Measurements from ENCODE around the gene SIGMAR1. TPM values are rescaled to one million over a fixed set of nuclear protein-coding genes. Genes with fewer than 3 reads are reported as not detected.
A peak's percentile ranks its signal among the peaks of the same experiment; 100 is the strongest.

Gene SIGMAR1
- total and polyA plus RNA-seq, 4 donors: 27.7 to 82.3 (median 62.5) TPM

DNA sequence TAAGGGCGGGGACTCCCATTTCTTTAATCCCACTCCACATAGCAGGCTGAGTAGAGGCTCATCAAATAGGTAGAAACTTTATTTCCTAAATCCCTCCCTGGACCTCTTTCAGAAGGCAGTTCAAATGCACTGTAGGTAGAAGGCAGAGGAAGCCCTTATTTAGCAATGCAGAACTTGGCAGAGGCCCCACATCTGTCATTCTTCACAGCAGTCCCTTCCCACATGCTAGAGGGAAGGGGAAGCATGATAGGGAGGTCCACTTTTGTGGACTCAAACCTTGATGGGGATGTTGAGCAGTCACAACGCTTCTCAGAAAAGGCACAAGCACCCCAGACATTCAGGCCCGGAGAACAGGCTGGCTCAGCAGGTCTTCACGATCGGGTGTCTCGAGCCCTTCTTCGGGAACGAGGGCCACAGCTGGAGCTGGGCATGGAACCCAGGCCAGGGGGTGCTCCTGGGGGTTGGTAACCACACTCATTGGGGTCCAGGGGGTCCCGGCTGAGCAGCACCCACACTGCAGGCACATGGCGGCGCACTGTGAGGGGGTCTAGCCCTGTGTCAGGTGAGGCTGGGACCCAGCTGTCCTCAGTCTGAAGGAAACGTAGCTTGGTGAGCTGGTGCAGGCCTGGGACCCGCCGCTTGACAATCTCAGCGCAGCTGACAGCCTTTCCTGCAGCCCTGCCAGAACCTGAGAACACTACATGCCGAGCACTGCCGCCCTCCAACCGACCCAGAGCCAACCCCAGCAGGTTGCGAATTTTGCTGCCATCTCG is 27.0 kb downstream of the SIGMAR1 start:
- Histone ChIP-seq H3K36me3 (ENCODE audit: control insufficient read depth, insufficient read depth, low read length) (peaks cover 27% of the 10 kb centered on the region), H3K27me3 (ENCODE audit: control insufficient read depth, insufficient read depth, low read length) (no peaks in the 10 kb centered on the region), H3K27ac (ENCODE audit: low read depth, low read length) (no peak overlapping the region), H3K4me1 (ENCODE audit: control insufficient read depth, insufficient read depth, low read length) (peaks cover 26% of the 10 kb centered on the region), H3K4me3 (ENCODE audit: low read depth, low read length) (peak overlapping the region; percentile 82), H3K9me3 (ENCODE audit: control insufficient read depth, insufficient read depth, low read length) (no peaks in the 10 kb centered on the region)
- 79% methylated on average over 20 of the region's 20 CpGs for WGBS (ENCODE audit: insufficient coverage)
- DNase-seq (ENCODE audit: low read depth in 4 of 6, low spot score in 6 of 6): no peak

DNA sequence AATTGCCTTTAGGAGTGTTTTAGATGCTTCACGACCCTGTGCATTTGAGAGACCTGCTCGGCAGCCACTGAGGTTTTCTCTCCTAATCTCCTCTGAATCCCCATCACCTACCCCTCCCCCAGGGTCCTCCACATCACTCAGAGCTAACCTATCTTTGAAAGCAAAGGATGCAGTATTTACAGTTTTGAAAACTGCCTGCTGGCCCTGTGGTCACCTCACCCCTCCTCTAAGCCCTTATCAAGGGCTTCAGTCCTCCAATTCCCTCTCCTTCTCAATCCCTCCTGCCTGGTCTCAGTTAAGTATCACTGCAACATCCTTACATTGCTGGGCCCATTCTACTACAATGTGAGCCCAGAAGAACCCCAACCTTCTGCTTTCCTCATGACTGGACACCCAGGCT is 30.3 kb downstream of the SIGMAR1 start:
- H3K9me3 ChIP-seq (ENCODE audit: control insufficient read depth, insufficient read depth, low read length): no peaks in the 10 kb centered on the region
- no peak overlapping the region for H3K4me3 ChIP-seq (ENCODE audit: low read depth, low read length)
- peaks cover 29% of the 10 kb centered on the region for H3K4me1 ChIP-seq (ENCODE audit: control insufficient read depth, insufficient read depth, low read length)
- no peak for DNase-seq (ENCODE audit: low read depth in 4 of 6, low spot score in 6 of 6)
- H3K27ac ChIP-seq (ENCODE audit: low read depth, low read length): no peak overlapping the region
- H3K36me3 ChIP-seq (ENCODE audit: control insufficient read depth, insufficient read depth, low read length): peaks cover 7% of the 10 kb centered on the region
- 44% methylated on average over 2 of the region's 2 CpGs for WGBS (ENCODE audit: insufficient coverage)
- no peaks in the 10 kb centered on the region for H3K27me3 ChIP-seq (ENCODE audit: control insufficient read depth, insufficient read depth, low read length)

GRCh38 chr9:34606905-34607304 is 30.7 kb downstream of the SIGMAR1 start:
- Histone ChIP-seq H3K4me1 (ENCODE audit: control insufficient read depth, insufficient read depth, low read length) (peaks cover 30% of the 10 kb centered on the region), H3K9me3 (ENCODE audit: control insufficient read depth, insufficient read depth, low read length) (no peaks in the 10 kb centered on the region), H3K4me3 (ENCODE audit: low read depth, low read length) (no peak overlapping the region), H3K27me3 (ENCODE audit: control insufficient read depth, insufficient read depth, low read length) (no peaks in the 10 kb centered on the region), H3K36me3 (ENCODE audit: control insufficient read depth, insufficient read depth, low read length) (peaks cover 7% of the 10 kb centered on the region), H3K27ac (ENCODE audit: low read depth, low read length) (no peak overlapping the region)
- no peak for DNase-seq (ENCODE audit: low read depth in 4 of 6, low spot score in 6 of 6)
- 88% methylated on average over 1 of the region's 3 CpGs for WGBS (ENCODE audit: insufficient coverage)

DNA sequence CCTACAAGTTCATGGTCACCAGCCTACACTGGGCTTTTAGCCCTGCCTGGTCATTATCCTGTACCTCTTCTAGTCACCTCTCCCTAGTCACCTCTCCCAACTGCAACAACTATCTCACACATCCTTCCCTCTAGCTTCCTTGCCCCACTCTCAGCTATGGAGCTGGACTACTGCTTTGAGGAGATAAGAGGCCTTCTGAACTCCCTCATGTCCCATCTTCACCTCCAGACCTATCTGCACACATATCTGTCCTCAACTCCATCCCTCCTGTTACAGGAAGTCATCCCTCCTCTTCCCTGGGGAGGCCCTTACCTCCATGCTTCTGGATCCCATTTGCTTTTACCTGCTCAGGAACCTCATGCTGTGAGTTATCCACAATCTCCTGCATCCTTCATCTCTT is 31.4 kb downstream of the SIGMAR1 start:
- Histone ChIP-seq H3K27me3 (ENCODE audit: control insufficient read depth, insufficient read depth, low read length) (no peaks in the 10 kb centered on the region), H3K4me1 (ENCODE audit: control insufficient read depth, insufficient read depth, low read length) (peaks cover 28% of the 10 kb centered on the region), H3K27ac (ENCODE audit: low read depth, low read length) (no peak overlapping the region), H3K9me3 (ENCODE audit: control insufficient read depth, insufficient read depth, low read length) (no peaks in the 10 kb centered on the region), H3K36me3 (ENCODE audit: control insufficient read depth, insufficient read depth, low read length) (peaks cover 7% of the 10 kb centered on the region), H3K4me3 (ENCODE audit: low read depth, low read length) (no peak overlapping the region)
- DNase-seq (ENCODE audit: low read depth in 4 of 6, low spot score in 6 of 6): no peak

- 36% methylated on average over 2 of the region's 4 CpGs for WGBS (ENCODE audit: insufficient coverage)
- Histone ChIP-seq H3K9me3 (ENCODE audit: control insufficient read depth, insufficient read depth, low read length) (no peaks in the 10 kb centered on the region), H3K27me3 (ENCODE audit: control insufficient read depth, insufficient read depth, low read length) (no peaks in the 10 kb centered on the region), H3K36me3 (ENCODE audit: control insufficient read depth, insufficient read depth, low read length) (no peaks in the 10 kb centered on the region), H3K4me1 (ENCODE audit: control insufficient read depth, insufficient read depth, low read length) (peaks cover 23% of the 10 kb centered on the region), H3K4me3 (ENCODE audit: low read depth, low read length) (no peak overlapping the region), H3K27ac (ENCODE audit: low read depth, low read length) (no peak overlapping the region)
- peak in 4 of 6 donors; percentile 75 to 95 (median 86) for DNase-seq (ENCODE audit: low read depth in 4 of 6, low spot score in 6 of 6)
Measured at GRCh38 chr9:34603610-34604231, 33.9 kb downstream of the SIGMAR1 start.

DNA sequence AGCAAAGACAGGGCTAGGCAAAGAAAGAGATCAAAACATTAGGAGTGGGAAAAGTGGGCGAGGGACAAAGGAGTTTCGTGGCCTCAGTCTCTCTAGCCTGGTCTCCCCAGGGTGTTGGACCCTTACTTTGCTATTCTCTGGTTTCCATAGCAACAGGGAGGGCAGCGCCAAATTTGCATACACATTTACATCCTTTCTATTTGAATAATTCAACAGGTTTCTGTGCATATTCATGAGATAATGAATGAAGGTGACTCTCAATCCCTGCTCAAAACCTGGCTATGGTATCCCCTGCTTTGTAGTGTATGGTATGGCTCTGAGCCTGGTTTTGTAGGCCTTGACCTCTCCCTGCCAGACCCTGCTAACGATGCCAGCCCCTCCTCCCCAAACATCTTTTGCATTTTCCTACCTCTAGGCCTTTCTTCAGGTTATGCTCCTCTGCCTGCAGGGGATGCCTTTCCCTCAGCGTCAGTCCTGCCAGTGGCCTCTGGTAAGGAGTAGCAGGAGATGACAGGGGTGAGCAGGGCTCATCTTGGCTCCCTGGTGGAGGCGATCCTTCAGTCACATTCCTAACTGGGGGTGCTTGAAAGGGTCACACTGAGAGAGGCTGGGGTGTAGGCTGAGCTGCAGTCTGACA is 35.5 kb downstream of the SIGMAR1 start:
- Histone ChIP-seq H3K4me3 (ENCODE audit: low read depth, low read length) (no peak overlapping the region), H3K9me3 (ENCODE audit: control insufficient read depth, insufficient read depth, low read length) (no peaks in the 10 kb centered on the region), H3K27me3 (ENCODE audit: control insufficient read depth, insufficient read depth, low read length) (no peaks in the 10 kb centered on the region), H3K27ac (ENCODE audit: low read depth, low read length) (no peak overlapping the region), H3K4me1 (ENCODE audit: control insufficient read depth, insufficient read depth, low read length) (peaks cover 23% of the 10 kb centered on the region), H3K36me3 (ENCODE audit: control insufficient read depth, insufficient read depth, low read length) (no peaks in the 10 kb centered on the region)
- 40% methylated on average over 1 of the region's 6 CpGs for WGBS (ENCODE audit: insufficient coverage)
- peak in 2 of 6 donors; percentile 68 to 74 for DNase-seq (ENCODE audit: low read depth in 4 of 6, low spot score in 6 of 6)

- H3K9me3 ChIP-seq (ENCODE audit: control insufficient read depth, insufficient read depth, low read length): no peaks in the 10 kb centered on the region
- H3K27me3 ChIP-seq (ENCODE audit: control insufficient read depth, insufficient read depth, low read length): no peaks in the 10 kb centered on the region
- WGBS (ENCODE audit: insufficient coverage): 38% methylated on average over 1 of the region's 1 CpG
- H3K36me3 ChIP-seq (ENCODE audit: control insufficient read depth, insufficient read depth, low read length): no peaks in the 10 kb centered on the region
- peaks cover 23% of the 10 kb centered on the region for H3K4me1 ChIP-seq (ENCODE audit: control insufficient read depth, insufficient read depth, low read length)
- H3K4me3 ChIP-seq (ENCODE audit: low read depth, low read length): no peak overlapping the region
- H3K27ac ChIP-seq (ENCODE audit: low read depth, low read length): no peak overlapping the region
- no peak for DNase-seq (ENCODE audit: low read depth in 4 of 6, low spot score in 6 of 6)
Measured at GRCh38 chr9:34600908-34601307, 36.7 kb downstream of the SIGMAR1 start.

DNA sequence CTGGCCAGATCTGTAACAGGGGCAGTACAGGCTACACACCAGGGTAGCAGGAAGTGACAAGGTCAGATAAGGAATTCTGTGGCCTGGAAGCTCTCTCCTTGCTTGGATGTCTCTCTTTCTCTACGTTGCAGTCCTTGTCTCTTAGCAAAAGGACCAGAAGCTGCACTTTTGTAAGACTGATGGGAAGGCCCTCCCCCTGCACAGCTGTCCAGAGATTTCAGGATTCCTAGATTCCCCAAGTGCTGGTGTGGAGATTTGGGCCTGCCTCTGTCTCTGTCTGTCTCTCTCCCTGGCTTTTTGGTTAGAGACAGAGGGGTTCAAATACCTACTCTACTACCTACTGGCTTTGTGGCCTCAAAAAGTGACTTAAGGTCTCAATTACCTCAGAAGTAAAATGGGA is 38.0 kb downstream of the SIGMAR1 start:
- H3K4me3 ChIP-seq (ENCODE audit: low read depth, low read length): no peak overlapping the region
- no peak for DNase-seq (ENCODE audit: low read depth in 4 of 6, low spot score in 6 of 6)
- H3K27me3 ChIP-seq (ENCODE audit: control insufficient read depth, insufficient read depth, low read length): no peaks in the 10 kb centered on the region
- no peaks in the 10 kb centered on the region for H3K36me3 ChIP-seq (ENCODE audit: control insufficient read depth, insufficient read depth, low read length)
- H3K27ac ChIP-seq (ENCODE audit: low read depth, low read length): no peak overlapping the region
- H3K4me1 ChIP-seq (ENCODE audit: control insufficient read depth, insufficient read depth, low read length): peaks cover 23% of the 10 kb centered on the region
- WGBS (ENCODE audit: insufficient coverage): no CpG with 5 or more reads among the region's 1 CpG
- no peaks in the 10 kb centered on the region for H3K9me3 ChIP-seq (ENCODE audit: control insufficient read depth, insufficient read depth, low read length)

- Histone ChIP-seq H3K9me3 (ENCODE audit: control insufficient read depth, insufficient read depth, low read length) (no peaks in the 10 kb centered on the region), H3K36me3 (ENCODE audit: control insufficient read depth, insufficient read depth, low read length) (no peaks in the 10 kb centered on the region), H3K27me3 (ENCODE audit: control insufficient read depth, insufficient read depth, low read length) (peaks cover 20% of the 10 kb centered on the region), H3K27ac (ENCODE audit: low read depth, low read length) (no peak overlapping the region), H3K4me1 (ENCODE audit: control insufficient read depth, insufficient read depth, low read length) (peaks cover 42% of the 10 kb centered on the region), H3K4me3 (ENCODE audit: low read depth, low read length) (no peak overlapping the region)
- no CpG with 5 or more reads among the region's 9 CpGs for WGBS (ENCODE audit: insufficient coverage)
- DNase-seq (ENCODE audit: low read depth in 4 of 6, low spot score in 6 of 6): no peak
Measured at GRCh38 chr9:34594177-34594576, 43.4 kb downstream of the SIGMAR1 start.

Data from spinal cord (tissue), 10 donors.